Raji (cell line): ENCODE results near the gene HNRNPM.

ENCODE experiments used
- POLR2A ChIP-seq: IDR thresholded peaks from 2 replicates; pipeline ENCODE4 v1.6.1; 2011; ENCODE audit warnings: low read depth, low read length, control low read depth; ENCODE audit not compliant: insufficient read depth

HNRNPM gene

DNA sequence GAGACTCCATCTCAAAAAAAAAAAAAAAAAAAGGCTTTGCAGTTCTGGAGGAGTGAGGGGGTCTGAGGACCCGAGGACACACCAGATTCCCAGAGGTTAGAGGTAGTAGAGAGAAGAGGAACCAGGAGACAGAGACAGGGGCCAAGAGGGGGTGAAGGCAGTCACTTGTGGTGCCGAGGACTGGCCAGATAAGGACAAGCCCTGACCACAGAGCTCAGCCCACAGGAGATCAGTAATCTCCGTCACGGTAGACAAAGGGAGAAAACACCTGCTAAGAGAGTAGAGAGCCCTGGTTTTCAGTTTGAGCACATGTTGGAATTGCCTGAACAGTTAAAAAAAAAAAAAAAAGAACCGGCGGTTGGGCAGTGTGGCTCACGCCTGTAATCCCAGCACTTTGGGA lies 59.4 kb downstream of the HNRNPM start:
- no peak for TF ChIP-seq POLR2A

DNA sequence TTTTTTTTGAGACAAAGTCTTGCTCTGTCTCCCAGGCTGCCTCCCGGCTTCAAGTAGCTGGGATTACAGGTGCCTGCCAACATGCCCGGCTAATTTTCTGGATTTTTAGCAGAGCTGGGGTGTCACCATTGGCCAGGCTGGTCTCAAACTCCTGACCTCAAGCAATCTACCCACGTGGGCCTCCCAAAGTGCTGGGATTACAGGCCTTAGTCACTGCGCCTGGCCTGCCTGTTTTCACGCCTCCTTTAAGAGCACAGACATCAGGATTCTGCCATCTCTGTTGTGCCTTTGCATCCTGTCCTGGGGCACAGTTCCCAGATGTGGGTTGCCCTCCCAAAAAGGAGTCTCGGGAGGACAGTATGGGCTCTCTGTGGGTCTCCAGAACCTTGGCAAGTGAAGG lies 60.1 kb downstream of the HNRNPM start:
- no peak for TF ChIP-seq POLR2A

DNA sequence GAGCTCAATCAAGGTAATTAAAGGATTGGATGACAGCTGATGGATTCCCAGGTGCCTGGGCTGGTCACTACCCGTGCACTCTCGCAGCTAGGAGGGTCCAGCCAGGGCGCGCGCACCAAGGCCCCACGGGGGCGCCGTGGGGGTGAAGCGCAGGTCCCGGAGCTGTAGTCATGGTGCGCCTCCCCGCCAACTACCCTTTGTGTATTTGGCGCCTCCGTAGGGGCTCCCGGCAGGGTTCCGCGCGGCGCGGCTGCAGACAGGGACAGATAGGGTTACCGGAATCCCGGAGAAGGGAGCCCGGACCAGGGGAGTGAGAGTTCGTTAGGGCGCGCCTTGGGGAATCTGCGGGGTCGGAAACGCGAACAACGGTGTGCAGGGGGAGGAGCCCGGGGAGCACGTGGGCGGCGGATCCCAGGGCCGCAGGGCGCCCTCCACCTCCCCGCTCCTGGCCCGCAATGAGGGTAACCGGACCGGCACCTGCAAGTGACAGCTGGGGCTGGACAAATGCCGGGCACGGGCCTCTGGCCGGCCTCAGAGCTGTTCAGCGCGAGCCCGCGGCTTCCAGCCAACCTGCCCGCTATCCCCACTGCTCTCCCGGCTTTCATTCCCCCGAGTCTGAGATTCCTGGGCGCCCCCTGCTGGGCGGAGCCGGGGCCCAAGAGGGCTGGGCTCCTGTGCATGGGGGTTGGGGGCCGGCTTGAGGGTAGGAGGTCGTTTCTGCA lies 61.1 kb downstream of the HNRNPM start:
- peak; percentile 56 for TF ChIP-seq POLR2A

DNA sequence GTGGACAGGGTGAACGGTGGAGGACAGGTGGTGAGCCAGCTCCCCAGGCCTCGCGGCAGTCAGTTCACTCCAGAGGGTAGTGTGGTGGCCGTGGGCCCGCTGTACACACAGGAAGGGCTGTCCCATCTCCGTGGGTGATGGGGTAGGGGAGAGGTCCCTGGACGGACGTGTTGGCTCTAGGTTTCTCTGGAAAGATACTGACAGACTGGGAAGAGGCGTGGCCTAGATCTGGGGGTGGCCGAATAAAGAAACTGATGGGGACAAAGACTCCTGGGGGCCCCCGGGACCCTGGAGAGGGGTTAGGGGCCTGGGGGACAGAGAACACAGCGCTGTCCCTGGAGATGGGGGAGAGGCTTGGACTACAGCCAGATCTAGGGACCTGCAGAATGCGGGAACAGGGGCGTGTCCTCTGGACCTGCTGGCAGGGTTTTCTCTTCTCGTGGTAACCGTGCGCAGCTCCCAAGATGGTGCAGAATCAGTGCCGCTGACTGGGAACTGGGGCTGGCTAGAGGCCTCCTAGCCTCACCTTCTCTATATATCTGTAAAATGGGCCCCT lies 61.7 kb downstream of the HNRNPM start:
- no peak for TF ChIP-seq POLR2A

DNA sequence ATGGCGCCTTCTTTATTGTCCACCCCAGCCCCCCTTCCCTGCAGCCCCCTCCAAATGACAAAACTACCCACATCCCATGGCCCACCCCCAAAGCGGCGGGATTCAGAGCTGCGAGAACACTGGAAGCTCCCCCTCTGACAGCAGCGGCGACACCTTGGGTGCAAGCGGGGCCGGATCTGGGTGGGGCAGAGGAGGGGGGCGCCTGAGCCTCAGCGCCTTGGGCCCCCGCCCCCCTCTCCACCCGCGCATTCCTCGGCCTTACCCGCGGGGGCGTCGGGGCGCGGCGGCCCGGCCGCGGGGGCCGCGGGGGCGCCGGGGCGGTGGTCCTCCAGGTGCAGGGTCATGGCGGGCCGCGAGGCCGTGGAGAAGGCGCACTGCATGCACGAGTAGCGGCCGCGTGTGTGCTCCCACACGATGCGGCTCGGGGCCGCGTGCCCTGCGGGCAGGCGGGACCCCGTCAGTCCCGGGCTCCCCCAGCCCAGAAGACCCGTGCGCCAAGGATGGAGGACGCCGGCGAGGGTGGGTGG lies 65.9 kb downstream of the HNRNPM start:
- no peak for TF ChIP-seq POLR2A

DNA sequence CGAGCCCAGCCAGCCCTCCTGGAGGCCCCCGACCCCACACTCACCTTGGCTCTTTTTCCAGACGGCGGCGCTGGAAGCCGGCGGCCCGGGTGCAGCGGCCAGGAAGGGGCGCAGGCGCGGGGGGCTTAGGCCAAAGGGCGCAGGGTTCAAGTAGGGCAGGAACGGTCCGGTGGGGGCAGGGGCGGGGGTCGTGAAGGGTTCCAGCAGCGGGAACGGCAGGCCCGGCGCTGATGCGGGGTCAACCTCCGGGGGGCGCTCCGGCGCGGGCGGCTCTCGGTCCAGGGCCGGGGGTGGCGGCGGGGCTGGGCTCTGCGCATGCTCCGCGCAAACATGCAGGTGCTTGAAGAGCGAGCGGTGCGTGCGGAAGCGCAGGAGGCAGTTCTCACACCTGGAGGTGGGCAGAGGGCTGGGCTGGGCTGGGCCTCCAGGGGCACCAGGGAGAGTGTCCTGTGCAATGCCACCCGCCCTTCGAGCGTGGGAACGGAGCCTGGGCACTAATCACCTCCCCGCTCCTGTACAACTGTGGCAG lies 66.9 kb downstream of the HNRNPM start:
- no peak for TF ChIP-seq POLR2A

DNA sequence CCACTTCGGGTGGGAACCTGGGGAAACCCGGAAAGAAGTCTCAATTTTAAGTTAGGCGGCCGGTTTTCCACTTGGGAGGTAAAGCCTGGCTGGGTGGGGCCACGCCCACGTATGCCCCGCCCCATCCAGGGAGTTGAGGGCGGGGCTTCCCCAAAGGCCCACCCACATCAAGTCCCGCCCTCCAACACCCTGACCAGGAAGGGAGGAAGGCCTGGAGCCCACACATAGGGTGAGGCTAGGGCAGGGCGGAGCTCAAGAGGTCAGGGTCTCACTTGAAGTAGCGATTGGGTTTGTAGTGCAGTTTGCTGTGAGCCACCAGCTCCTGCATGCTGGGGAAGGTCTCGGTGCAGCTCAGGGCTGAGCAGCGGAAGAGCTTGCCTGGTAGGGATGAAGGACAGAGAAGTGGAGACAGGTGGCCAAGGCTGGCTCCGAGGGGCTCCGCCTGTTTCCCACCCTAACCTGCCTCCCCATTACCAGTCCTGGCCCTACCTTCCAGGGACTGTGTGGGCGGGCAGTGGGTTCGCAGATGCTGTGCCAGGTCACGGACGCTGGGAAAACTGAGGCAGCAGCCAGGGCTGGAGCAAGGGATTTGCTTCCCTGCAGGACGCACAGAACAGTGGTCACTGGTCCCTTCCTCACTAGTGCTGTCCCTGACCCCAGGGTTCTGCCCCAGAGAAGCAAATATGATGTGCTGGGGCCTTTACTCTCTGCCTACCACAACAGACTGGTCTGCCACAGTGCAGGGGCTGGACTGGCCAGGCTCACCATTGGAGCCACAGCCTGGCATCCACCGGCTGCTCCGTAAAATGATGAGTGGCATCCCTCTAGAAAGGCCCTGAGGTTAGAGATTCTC lies 67.6 kb downstream of the HNRNPM start:
- TF ChIP-seq POLR2A: no peak

DNA sequence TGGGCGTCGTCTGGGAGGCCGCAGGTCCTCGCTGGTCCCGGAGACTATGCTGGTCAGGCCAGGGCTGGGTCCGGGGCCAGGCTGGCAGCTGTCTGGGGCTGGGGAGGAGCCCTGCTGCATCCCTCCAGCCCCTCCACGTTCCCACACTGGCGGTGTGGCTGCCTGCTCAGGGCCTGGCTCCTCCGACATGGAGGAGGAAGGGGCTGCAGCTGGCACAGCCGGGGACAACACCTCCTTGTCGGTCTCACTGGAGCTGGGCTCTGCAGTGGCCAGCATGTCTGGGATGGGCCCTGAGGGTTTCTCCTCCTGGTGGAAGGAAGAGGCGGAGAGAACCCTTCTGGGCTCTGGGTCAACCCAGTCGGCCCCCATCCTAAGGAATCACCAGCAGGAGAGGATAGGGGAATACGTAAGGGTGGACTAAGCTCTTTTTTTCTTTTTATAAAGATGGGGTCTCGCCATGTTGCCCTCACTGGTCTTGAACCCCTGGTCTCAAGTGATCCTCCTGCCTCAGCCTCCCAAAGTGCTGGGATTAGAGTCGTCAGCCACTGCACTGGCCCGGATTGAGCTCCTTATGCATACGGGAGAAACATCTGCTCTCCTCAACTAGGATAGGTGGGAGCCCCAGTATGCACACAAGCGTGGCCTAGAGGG lies 68.4 kb downstream of the HNRNPM start:
- TF ChIP-seq POLR2A: no peak

DNA sequence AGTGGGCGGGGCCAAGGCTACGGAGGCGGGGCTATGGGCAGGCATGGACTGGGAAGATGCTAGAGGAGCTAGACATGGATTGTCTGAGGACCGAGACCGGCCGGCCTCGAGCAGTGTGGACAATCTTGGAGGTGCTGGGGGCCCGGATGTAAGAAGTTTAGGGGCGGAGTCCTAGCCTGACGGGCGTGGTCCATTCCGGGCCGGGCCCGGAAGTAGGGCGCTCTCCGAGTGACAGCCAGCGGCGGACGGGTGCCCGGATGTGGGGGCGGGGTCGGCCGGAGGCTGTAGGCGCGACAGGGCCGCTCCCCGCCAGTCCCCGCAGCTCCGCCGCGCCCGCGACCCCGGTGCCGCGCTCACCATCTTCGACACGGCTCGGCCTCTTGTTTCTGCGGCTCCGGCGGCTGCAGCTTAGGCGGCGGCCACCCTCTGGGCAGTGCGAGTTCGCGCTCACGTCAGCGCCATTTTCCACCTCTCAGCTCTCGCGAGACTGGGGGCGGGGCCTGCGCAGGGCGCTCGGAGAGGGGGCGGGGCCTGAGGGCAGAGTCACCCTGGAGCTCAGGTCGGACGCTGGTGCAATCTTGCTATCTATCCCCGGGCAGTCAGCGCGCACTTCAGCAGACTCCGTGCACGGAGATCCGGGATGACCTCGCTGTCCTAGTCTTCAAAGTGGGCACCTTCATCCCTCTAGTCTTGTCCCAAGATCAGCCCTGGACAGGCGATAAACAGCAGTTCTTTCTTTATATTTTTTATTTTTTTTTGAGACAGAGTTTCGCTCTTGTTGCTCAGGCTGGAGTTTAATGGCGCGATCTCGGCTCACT lies 69.1 kb downstream of the HNRNPM start, which contains the start of gene ZNF414:
Gene ZNF414 (minus strand): TSS at position 481 of the 818 bp plus-strand sequence. CDS start 121 bp downstream, at position 360.
- peak; percentile 87 for TF ChIP-seq POLR2A

DNA sequence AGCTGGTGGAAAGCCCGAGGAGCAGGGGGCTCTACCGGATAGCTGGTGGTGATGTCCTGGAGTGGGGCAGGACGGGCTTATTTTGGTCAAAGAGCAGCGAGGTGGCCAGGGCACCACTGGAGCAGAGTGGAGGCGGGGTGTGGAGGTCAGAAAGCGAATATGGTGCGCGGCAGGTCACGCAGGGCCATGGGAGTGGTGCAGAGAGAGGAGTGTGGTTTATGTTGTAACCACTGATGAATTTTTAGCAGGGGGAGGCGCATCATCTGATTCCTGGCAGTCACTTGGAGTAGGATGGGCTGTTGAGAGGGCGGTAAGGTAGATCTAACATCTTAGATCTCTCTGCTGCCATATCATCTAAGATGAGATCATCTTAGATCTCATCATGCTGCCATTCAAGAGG lies 70.5 kb downstream of the HNRNPM start:
- TF ChIP-seq POLR2A: no peak

DNA sequence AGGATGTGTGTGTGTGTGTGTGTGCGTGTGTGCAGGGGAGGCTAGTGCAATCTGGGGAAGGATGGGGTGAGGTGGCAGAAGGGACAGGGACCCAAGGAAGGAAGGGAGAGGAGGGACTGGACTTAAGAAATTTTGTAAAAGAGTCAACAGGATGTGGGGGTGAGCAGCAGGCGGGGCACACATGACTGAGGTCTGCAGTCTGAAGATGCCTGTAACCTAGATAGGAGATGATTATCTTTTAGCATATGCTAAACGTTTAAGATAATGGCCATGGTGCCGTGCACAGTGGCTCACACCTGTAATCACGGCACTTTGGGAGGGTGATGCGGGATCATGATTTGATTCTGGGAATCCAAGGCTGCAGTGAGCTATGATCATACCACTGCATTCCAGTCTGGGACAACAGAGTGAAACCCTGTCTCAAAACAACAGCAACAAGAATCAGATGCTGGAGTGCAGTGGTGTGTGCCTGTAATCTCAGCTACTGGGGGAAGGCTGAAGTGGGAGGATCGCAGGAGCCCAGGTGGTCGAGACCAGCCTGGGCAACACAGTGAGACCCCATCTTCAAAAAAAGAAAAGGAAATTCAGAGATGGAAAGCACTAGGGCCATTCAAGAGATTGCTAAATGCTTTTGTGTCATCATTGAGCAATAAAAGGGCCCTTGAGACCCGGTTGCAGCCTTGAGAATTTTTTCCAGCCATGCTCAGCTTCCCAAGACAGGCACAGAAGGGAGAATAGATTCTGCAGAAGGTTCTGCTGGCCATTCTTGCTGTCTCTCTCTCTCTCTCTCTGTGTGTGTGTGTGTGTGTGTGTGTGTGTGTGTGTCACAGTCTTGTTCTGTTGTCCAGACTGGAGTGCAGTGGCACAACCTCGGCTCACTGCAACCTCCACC lies 73.0 kb downstream of the HNRNPM start:
- TF ChIP-seq POLR2A: no peak

DNA sequence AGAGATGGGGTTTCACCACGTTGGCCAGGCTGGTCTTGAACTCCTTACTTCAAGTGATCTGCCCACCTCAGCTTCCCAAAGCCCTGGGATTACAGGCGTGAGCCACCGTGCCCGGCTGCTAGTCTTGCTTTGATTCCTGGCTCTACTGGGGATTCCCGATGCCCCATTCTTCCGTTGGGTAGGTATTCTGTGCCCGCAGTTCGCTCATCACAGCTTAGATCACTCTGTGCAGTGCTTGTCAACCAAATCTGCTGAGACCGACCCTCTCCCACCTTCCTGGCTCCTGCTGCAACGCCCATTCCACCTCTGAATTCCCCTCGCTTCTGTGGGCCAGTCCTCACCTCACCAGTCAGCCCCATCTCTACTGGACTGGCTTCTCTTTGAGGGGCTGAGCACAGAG lies 73.8 kb downstream of the HNRNPM start:
- no peak for TF ChIP-seq POLR2A

DNA sequence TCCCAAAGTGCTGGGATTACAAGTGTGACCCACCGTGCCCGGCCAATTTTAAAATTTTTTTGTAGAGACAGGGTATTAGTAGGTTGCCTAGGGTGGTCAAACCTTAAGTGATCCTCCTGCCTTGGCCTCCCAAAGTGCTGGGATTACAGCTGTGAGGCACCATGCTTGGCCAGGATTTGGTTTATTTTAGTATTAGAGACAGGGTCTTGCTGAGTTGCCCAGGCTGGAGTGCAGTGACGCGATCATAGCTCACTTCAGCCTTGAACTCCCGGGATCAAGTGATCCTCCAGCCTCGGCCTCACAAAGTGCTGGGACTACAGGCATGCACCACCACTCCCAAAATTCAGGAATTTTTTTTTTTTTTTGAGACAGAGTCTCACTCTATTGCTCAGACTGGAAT lies 74.6 kb downstream of the HNRNPM start:
- no peak for TF ChIP-seq POLR2A
